Right lobe of liver (tissue), 4 donors: ENCODE data around the gene CD226.

Source experiments
- CTCF ChIP-seq, 4 donors: fragments of 200-600 bp in 3 of 4; fragments of 450-650 bp in 1 of 4; IDR thresholded peaks; one replicate each; pipeline versions ENCODE4 v1.5.1 to v1.8.0; 2016 to 2022; ENCODE audit warnings: antibody characterized with exemption in 4 of 4, mild to moderate bottlenecking in 2 of 4
- POLR2A ChIP-seq: fragments of 450-650 bp; IDR thresholded peaks from one replicate; pipeline ENCODE4 v1.6.1; 2017; ENCODE audit warnings: antibody characterized with exemption, mild to moderate bottlenecking
- donor health status: DM: no; HTN: no; CAD: no.
- donor health status: DM: no; HTN: no; CAD: no.
- donor health status: DM: no; HTN: yes; CAD: no.

- TF ChIP-seq POLR2A: no peak
- no peak for TF ChIP-seq CTCF (IDR thresholded peaks at IDR 0.05)
Measured at GRCh38 chr18:69980982-69981804, 33.5 kb upstream of the CD226 start.
